H1 (cell line): ENCODE results near the gene UBAP1L.

ENCODE experiments used
- CHD7 ChIP-seq: fragments of 300-600 bp; sonication (generic); IDR thresholded peaks from 2 replicates; pipeline ENCODE4 v1.7.1; 2012; ENCODE audit warnings: low read length, moderate library complexity, mild to moderate bottlenecking, inconsistent platforms; ENCODE audit not compliant: insufficient replicate concordance
- CTCF ChIP-seq, 3 experiments: IDR thresholded peaks; 1 replicate in 2 of 3; 2 replicates in 1 of 3; pipeline versions ENCODE4 v1.5.1 to v1.6.1; 2011; ENCODE audit warnings: low read length in 3 of 3, mild to moderate bottlenecking in 3 of 3, inconsistent platforms in 2 of 3, low read depth in 1 of 3, moderate library complexity in 1 of 3; ENCODE audit not compliant: insufficient read depth in 1 of 3; ENCODE audit errors: control extremely low read depth in 1 of 3
- EP300 ChIP-seq, 2 experiments: IDR thresholded peaks; 1 replicate in 1 of 2; 2 replicates in 1 of 2; pipeline ENCODE4 v1.6.1; 2011 to 2012; ENCODE audit warnings: low read depth in 2 of 2, low read length in 2 of 2, mild to moderate bottlenecking in 2 of 2, borderline replicate concordance in 1 of 2, inconsistent platforms in 1 of 2, moderate library complexity in 1 of 2
- GABPA ChIP-seq: IDR thresholded peaks from 2 replicates; pipeline ENCODE4 v1.6.1; 2011; ENCODE audit warnings: mild to moderate bottlenecking, low read length, moderate library complexity, borderline replicate concordance; ENCODE audit not compliant: insufficient read depth
- POLR2A ChIP-seq, 2 experiments: IDR thresholded peaks; 1 replicate in 1 of 2; 2 replicates in 1 of 2; pipeline ENCODE4 v1.6.1; 2011; ENCODE audit warnings: low read depth in 2 of 2, low read length in 2 of 2, mild to moderate bottlenecking in 2 of 2; ENCODE audit errors: control extremely low read depth in 1 of 2
- USF2 ChIP-seq: IDR thresholded peaks from 2 replicates; pipeline ENCODE4 v1.6.1; 2011; ENCODE audit warnings: low read length, improper control_type of control experiment
- YY1 ChIP-seq: IDR thresholded peaks from 2 replicates; pipeline ENCODE4 v1.6.1; 2011; ENCODE audit warnings: low read depth, mild to moderate bottlenecking, low read length

- TF ChIP-seq CTCF (IDR thresholded peaks at IDR 0.05; ENCODE audit: control extremely low read depth in 1 of 3, insufficient read depth in 1 of 3, low read depth in 1 of 3, low read length in 3 of 3), result no peak
- TF ChIP-seq GABPA, result no peak
- TF ChIP-seq CHD7, result no peak
- TF ChIP-seq EP300 (IDR thresholded peaks at IDR 0.05; ENCODE audit: borderline replicate concordance in 1 of 2, low read depth in 2 of 2, low read length in 2 of 2), result no peak
- no peak for TF ChIP-seq YY1
- TF ChIP-seq USF2, result no peak
- TF ChIP-seq POLR2A (IDR thresholded peaks at IDR 0.05; ENCODE audit: control extremely low read depth in 1 of 2, low read depth in 2 of 2, low read length in 2 of 2), result no peak
Measured at GRCh38 chr15:65115086-65115485, at the start of gene UBAP1L.
